ENCODE measurements around the gene GPR161.

GRCh38 chr1:168172250-168172915, 35.7 kb upstream of the GPR161 start:
- no peak for TF ChIP-seq CTCF (conservative IDR thresholded peaks at IDR 0.05)
- TF ChIP-seq EZH2 (IDR thresholded peaks at IDR 0.05; ENCODE audit: low read depth) = no peak

Measured in PC-9 (cell line).